H1 (cell line): ENCODE data around the gene LMX1A.

Source experiments
- CHD1 ChIP-seq: IDR thresholded peaks from 2 replicates; pipeline ENCODE4 v1.6.1; 2012; ENCODE audit warnings: low read depth, low read length, improper control_type of control experiment
- POLR2A ChIP-seq, 2 experiments: IDR thresholded peaks; 1 replicate in 1 of 2; 2 replicates in 1 of 2; pipeline ENCODE4 v1.6.1; 2011; ENCODE audit warnings: low read depth in 2 of 2, low read length in 2 of 2, mild to moderate bottlenecking in 2 of 2; ENCODE audit errors: control extremely low read depth in 1 of 2
- SIN3A ChIP-seq, 2 experiments: IDR thresholded peaks in 1 of 2; conservative IDR thresholded peaks in 1 of 2; 2 replicates each; pipeline ENCODE4 v1.6.1; 2011 to 2012; ENCODE audit warnings: low read length in 2 of 2, improper control_type of control experiment in 1 of 2, low read depth in 1 of 2, mild to moderate bottlenecking in 1 of 2
- SP4 ChIP-seq: IDR thresholded peaks from 2 replicates; pipeline ENCODE4 v1.6.1; 2012; ENCODE audit warnings: low read length, inconsistent platforms
- TF ChIP-seq, protein P1 (sequence below): IDR thresholded peaks from 2 replicates; pipeline ENCODE4 v1.6.1; 2011; ENCODE audit warnings: low read length, improper control_type of control experiment

DNA sequence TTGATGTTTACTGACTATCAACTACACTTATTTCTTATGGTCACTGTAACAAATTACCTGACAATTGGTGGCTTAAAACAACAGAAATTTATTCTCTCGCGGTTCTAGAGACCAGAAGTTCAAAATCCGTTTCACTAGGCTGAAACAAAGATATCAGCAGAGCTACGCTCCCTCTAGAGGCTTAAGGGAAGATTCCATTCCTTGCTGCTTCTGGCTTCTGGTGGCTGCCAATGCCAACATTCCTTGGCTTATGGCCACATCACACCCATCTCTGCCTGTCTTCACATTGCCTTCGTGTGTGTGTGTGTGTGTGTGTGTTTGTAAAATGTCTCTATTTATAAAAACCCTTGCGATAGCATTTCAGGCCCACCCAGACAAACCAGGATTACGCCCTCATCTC lies 66.4 kb downstream of the LMX1A start:
- no peak for TF ChIP-seq SP4
- TF ChIP-seq, protein P1, sequence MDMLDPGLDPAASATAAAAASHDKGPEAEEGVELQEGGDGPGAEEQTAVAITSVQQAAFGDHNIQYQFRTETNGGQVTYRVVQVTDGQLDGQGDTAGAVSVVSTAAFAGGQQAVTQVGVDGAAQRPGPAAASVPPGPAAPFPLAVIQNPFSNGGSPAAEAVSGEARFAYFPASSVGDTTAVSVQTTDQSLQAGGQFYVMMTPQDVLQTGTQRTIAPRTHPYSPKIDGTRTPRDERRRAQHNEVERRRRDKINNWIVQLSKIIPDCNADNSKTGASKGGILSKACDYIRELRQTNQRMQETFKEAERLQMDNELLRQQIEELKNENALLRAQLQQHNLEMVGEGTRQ = no peak
- no peak for TF ChIP-seq SIN3A (conservative IDR thresholded peaks at IDR 0.05 in 1 of 2, IDR thresholded peaks at IDR 0.05 in 1 of 2; ENCODE audit: low read depth in 1 of 2, low read length in 2 of 2)
- no peak for TF ChIP-seq CHD1
- TF ChIP-seq POLR2A (IDR thresholded peaks at IDR 0.05; ENCODE audit: control extremely low read depth in 1 of 2, low read depth in 2 of 2, low read length in 2 of 2) = no peak
